A549 (cell line): ENCODE measurements around the gene GOLGA6C.

Experiments used
- CBX8 ChIP-seq: fragments of 200-600 bp; sonication (generic); IDR thresholded peaks from 2 replicates; pipeline ENCODE4 v1.6.1; 2016
- CTCF ChIP-seq: fragments of >200 bp; sonication (Bioruptor Twin); formaldehyde crosslinking; IDR thresholded peaks from 3 replicates; pipeline ENCODE4 v1.5.1; 2016
- E2F6 ChIP-seq: IDR thresholded peaks from 2 replicates; pipeline ENCODE4 v1.6.1; 2012; ENCODE audit warnings: low read depth, borderline replicate concordance
- GATA3 ChIP-seq: IDR thresholded peaks from 2 replicates; pipeline ENCODE4 v1.6.1; 2012; ENCODE audit warnings: borderline replicate concordance
- MAFK ChIP-seq: fragments of 450-650 bp; IDR thresholded peaks from 2 replicates; pipeline ENCODE4 v1.6.1; 2014; ENCODE audit not compliant: partially characterized antibody
- POLR2A ChIP-seq: IDR thresholded peaks from 2 replicates; pipeline ENCODE4 v1.6.1; 2012; ENCODE audit warnings: mild to moderate bottlenecking, low read length
- TF ChIP-seq, protein P1 (sequence below): fragments of 200-600 bp; sonication (generic); IDR thresholded peaks from 2 replicates; pipeline ENCODE4 v1.6.1; 2016; ENCODE audit warnings: antibody characterized with exemption, mild to moderate bottlenecking, moderate library complexity

- TF ChIP-seq CTCF = no peak
- TF ChIP-seq CBX8 = no peak
- TF ChIP-seq MAFK = no peak
- TF ChIP-seq, protein P1, sequence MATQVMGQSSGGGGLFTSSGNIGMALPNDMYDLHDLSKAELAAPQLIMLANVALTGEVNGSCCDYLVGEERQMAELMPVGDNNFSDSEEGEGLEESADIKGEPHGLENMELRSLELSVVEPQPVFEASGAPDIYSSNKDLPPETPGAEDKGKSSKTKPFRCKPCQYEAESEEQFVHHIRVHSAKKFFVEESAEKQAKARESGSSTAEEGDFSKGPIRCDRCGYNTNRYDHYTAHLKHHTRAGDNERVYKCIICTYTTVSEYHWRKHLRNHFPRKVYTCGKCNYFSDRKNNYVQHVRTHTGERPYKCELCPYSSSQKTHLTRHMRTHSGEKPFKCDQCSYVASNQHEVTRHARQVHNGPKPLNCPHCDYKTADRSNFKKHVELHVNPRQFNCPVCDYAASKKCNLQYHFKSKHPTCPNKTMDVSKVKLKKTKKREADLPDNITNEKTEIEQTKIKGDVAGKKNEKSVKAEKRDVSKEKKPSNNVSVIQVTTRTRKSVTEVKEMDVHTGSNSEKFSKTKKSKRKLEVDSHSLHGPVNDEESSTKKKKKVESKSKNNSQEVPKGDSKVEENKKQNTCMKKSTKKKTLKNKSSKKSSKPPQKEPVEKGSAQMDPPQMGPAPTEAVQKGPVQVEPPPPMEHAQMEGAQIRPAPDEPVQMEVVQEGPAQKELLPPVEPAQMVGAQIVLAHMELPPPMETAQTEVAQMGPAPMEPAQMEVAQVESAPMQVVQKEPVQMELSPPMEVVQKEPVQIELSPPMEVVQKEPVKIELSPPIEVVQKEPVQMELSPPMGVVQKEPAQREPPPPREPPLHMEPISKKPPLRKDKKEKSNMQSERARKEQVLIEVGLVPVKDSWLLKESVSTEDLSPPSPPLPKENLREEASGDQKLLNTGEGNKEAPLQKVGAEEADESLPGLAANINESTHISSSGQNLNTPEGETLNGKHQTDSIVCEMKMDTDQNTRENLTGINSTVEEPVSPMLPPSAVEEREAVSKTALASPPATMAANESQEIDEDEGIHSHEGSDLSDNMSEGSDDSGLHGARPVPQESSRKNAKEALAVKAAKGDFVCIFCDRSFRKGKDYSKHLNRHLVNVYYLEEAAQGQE = no peak
- TF ChIP-seq GATA3 = no peak
- no peak for TF ChIP-seq E2F6
- no peak for TF ChIP-seq POLR2A
These were observed 26.3 kb upstream of the GOLGA6C start for GRCh38 chr15:75231836-75232235.
